Transverse colon (tissue), 3 donors: ENCODE measurements around the gene PFDN2.

Experiments used
- CTCF ChIP-seq, 5 experiments: fragments of 200-600 bp in 3 of 5; fragments of 450-650 bp in 2 of 5; sonication (generic) in 3 of 5; IDR thresholded peaks; 1 replicate in 2 of 5; 2 replicates in 3 of 5; pipeline ENCODE4 v1.5.1; 2016 to 2017; ENCODE audit warnings: antibody characterized with exemption in 5 of 5, inconsistent platforms in 3 of 5, mild to moderate bottlenecking in 2 of 5, moderate library complexity in 1 of 5
- POLR2A ChIP-seq: fragments of 450-650 bp; IDR thresholded peaks from one replicate; pipeline ENCODE4 v1.6.1; 2016; ENCODE audit warnings: antibody characterized with exemption, mild to moderate bottlenecking, moderate library complexity

- TF ChIP-seq CTCF (IDR thresholded peaks at IDR 0.05) (no peak), POLR2A (no peak)
Measured at GRCh38 chr1:161106431-161106830, 11.4 kb downstream of the PFDN2 start.
